H9 (cell line): ENCODE measurements around the gene MTARC1. TPM values are rescaled to one million over a fixed set of nuclear protein-coding genes. Genes with fewer than 3 reads are reported as not detected.
A peak's percentile ranks its signal among the peaks of the same experiment; 100 is the strongest.

Experiments used
- DNase-seq: peaks from one replicate; pipeline ENCODE4 v3.0.0-alpha.2; 2017
- H2AFZ ChIP-seq: one replicate; pipeline ENCODE4 v1.6.1; 2013; ENCODE audit warnings: mild to moderate bottlenecking, low read length, control low read depth, moderate library complexity
- H2AK5ac ChIP-seq: 2 replicates; pipeline ENCODE4 v1.6.1; 2013; ENCODE audit warnings: low read length, control low read depth, mixed read lengths; ENCODE audit not compliant: insufficient read length
- H2BK120ac ChIP-seq: one replicate; pipeline ENCODE4 v1.6.1; 2013; ENCODE audit warnings: low read depth, mild to moderate bottlenecking, low read length, control low read depth, inconsistent platforms; ENCODE audit not compliant: poor library complexity, severe bottlenecking
- H2BK12ac ChIP-seq: 2 replicates; pipeline ENCODE4 v1.6.1; 2013; ENCODE audit warnings: low read length, control low read depth, mixed read lengths, low read depth; ENCODE audit not compliant: insufficient read length
- H2BK15ac ChIP-seq: 2 replicates; pipeline ENCODE4 v1.6.1; 2013; ENCODE audit warnings: low read depth, low read length, control low read depth
- H2BK20ac ChIP-seq: one replicate; pipeline ENCODE4 v1.6.1; 2013; ENCODE audit warnings: low read depth, mild to moderate bottlenecking, low read length, control low read depth, inconsistent platforms; ENCODE audit not compliant: poor library complexity, severe bottlenecking
- H2BK5ac ChIP-seq: 2 replicates; pipeline ENCODE4 v1.6.1; 2013; ENCODE audit warnings: low read length, control low read depth, mixed read lengths; ENCODE audit not compliant: insufficient read length
- H3K14ac ChIP-seq: 2 replicates; pipeline ENCODE4 v1.6.1; 2013; ENCODE audit warnings: low read length, control low read depth; ENCODE audit not compliant: insufficient read depth
- H3K18ac ChIP-seq: 2 replicates; pipeline ENCODE4 v1.6.1; 2013; ENCODE audit warnings: low read depth, mild to moderate bottlenecking, mixed read lengths, low read length, control low read depth; ENCODE audit not compliant: insufficient read length
- H3K23ac ChIP-seq: 2 replicates; pipeline ENCODE4 v1.6.1; 2013; ENCODE audit warnings: low read length, control low read depth, mixed read lengths, low read depth; ENCODE audit not compliant: insufficient read length
- H3K23me2 ChIP-seq: 2 replicates; pipeline ENCODE4 v1.6.1; 2013; ENCODE audit warnings: low read depth, mild to moderate bottlenecking, mixed read lengths, low read length, control low read depth; ENCODE audit not compliant: insufficient read length, poor library complexity, severe bottlenecking
- H3K27ac ChIP-seq: 2 replicates; pipeline ENCODE4 v1.5.1; 2013; ENCODE audit warnings: low read length, control low read depth, mixed read lengths, low read depth; ENCODE audit not compliant: insufficient read length
- H3K27me3 ChIP-seq: 2 replicates; pipeline ENCODE4 v1.6.1; 2013; ENCODE audit warnings: low read length, control low read depth, inconsistent platforms; ENCODE audit not compliant: insufficient read depth
- H3K4ac ChIP-seq: 2 replicates; pipeline ENCODE4 v1.6.1; 2013; ENCODE audit warnings: low read depth, mild to moderate bottlenecking, control low read depth, inconsistent platforms, low read length, moderate library complexity
- H3K4me1 ChIP-seq: 2 replicates; pipeline ENCODE4 v1.6.1; 2013; ENCODE audit warnings: low read length, control low read depth, inconsistent platforms; ENCODE audit not compliant: insufficient read depth
- H3K4me2 ChIP-seq: 2 replicates; pipeline ENCODE4 v1.6.1; 2013; ENCODE audit warnings: low read length, control low read depth, mixed read lengths; ENCODE audit not compliant: insufficient read length, insufficient read depth
- H3K56ac ChIP-seq: 2 replicates; pipeline ENCODE4 v1.6.1; 2013; ENCODE audit warnings: low read depth, mild to moderate bottlenecking, mixed read lengths, low read length, control low read depth; ENCODE audit not compliant: insufficient read length
- H3K79me1 ChIP-seq: 2 replicates; pipeline ENCODE4 v1.6.1; 2013; ENCODE audit warnings: low read depth, mild to moderate bottlenecking, moderate library complexity, low read length, control low read depth, inconsistent platforms; ENCODE audit not compliant: insufficient read depth, poor library complexity, severe bottlenecking
- H3K79me2 ChIP-seq: 2 replicates; pipeline ENCODE4 v1.6.1; 2013; ENCODE audit warnings: low read length, control low read depth, inconsistent platforms; ENCODE audit not compliant: insufficient read depth
- H3K9ac ChIP-seq: 2 replicates; pipeline ENCODE4 v1.6.1; 2013; ENCODE audit warnings: low read length, control low read depth, mixed read lengths; ENCODE audit not compliant: insufficient read length; ENCODE audit errors: extremely low read depth
- H3K9me3 ChIP-seq: one replicate; pipeline ENCODE4 v1.6.1; 2013; ENCODE audit warnings: low read depth, low read length, inconsistent platforms; ENCODE audit not compliant: control insufficient read depth
- H3T11ph ChIP-seq: one replicate; pipeline ENCODE4 v1.6.1; 2013; ENCODE audit warnings: mild to moderate bottlenecking, low read length, control low read depth, inconsistent platforms
- H4K20me1 ChIP-seq: one replicate; pipeline ENCODE4 v1.6.1; 2013; ENCODE audit not compliant: control insufficient read depth, insufficient read length, insufficient read depth
- H4K5ac ChIP-seq: 2 replicates; pipeline ENCODE4 v1.6.1; 2013; ENCODE audit warnings: low read depth, mild to moderate bottlenecking, mixed read lengths, low read length, control low read depth; ENCODE audit not compliant: insufficient read length
- H4K8ac ChIP-seq: replicated peaks from 2 replicates; pipeline ENCODE4 v1.6.1; 2013; ENCODE audit warnings: low read length, control low read depth, mixed read lengths, low read depth; ENCODE audit not compliant: insufficient read length
- H4K91ac ChIP-seq: 2 replicates; pipeline ENCODE4 v1.6.1; 2013; ENCODE audit warnings: low read depth, mild to moderate bottlenecking, moderate library complexity, mixed read lengths, low read length, control low read depth; ENCODE audit not compliant: insufficient read length
- H3K27ac Mint-ChIP-seq, 3 experiments: 2 replicates in 2 of 3; 3 replicates in 1 of 3; pipeline ENCODE4 v1.8.0; 2020 to 2021; ENCODE audit warnings: mixed read lengths in 3 of 3, mild to moderate bottlenecking in 1 of 3, moderate library complexity in 1 of 3
- H3K27me3 Mint-ChIP-seq: 2 replicates; pipeline ENCODE4 v1.8.0; 2021; ENCODE audit warnings: low read depth, mild to moderate bottlenecking, moderate library complexity, mixed read lengths
- H3K36me3 Mint-ChIP-seq, 3 experiments: 2 replicates in 2 of 3; 3 replicates in 1 of 3; pipeline ENCODE4 v1.8.0; 2020 to 2021; ENCODE audit warnings: low read depth in 3 of 3, mixed read lengths in 3 of 3; ENCODE audit not compliant: insufficient read depth in 1 of 3
- H3K4me1 Mint-ChIP-seq, 2 experiments: 2 replicates each; pipeline ENCODE4 v1.8.0; 2020; ENCODE audit warnings: mixed read lengths in 2 of 2
- H3K4me3 Mint-ChIP-seq, 2 experiments: 2 replicates in 1 of 2; 3 replicates in 1 of 2; pipeline ENCODE4 v1.8.0; 2020 to 2021; ENCODE audit warnings: mild to moderate bottlenecking in 2 of 2, mixed read lengths in 2 of 2, moderate library complexity in 1 of 2
- H3K9me3 Mint-ChIP-seq, 2 experiments: 2 replicates in 1 of 2; 3 replicates in 1 of 2; pipeline ENCODE4 v1.8.0; 2020; ENCODE audit warnings: mild to moderate bottlenecking in 2 of 2, mixed read lengths in 2 of 2, moderate library complexity in 1 of 2
- WGBS: extraction: QIAGEN DNeasy Blood & Tissue Kit; methylation state at CpG from one replicate; pipeline ENCODE4 v1.1.7; 2013; ENCODE audit warnings: missing lambda C conversion rate, low lambda C conversion rate, mixed read lengths; ENCODE audit not compliant: insufficient read length; ENCODE audit errors: extremely low coverage; 5-methylcytosine and 5-hydroxymethylcytosine counted together
- total RNA-seq: library from RNA; stranded (reverse); gene quantifications from 2 replicates; pipeline ENCODE4 v1.2.1, GENCODE V29; 2021
- TF ChIP-seq, protein P1 (sequence below): fragments of 200-600 bp; sonication (generic); conservative IDR thresholded peaks from 3 replicates; pipeline ENCODE4 v1.8.0; 2021; ENCODE audit warnings: antibody characterized with exemption, mild to moderate bottlenecking

Gene MTARC1
- total RNA-seq, 1 experiment from 2014 or later = 33.7 TPM

DNA sequence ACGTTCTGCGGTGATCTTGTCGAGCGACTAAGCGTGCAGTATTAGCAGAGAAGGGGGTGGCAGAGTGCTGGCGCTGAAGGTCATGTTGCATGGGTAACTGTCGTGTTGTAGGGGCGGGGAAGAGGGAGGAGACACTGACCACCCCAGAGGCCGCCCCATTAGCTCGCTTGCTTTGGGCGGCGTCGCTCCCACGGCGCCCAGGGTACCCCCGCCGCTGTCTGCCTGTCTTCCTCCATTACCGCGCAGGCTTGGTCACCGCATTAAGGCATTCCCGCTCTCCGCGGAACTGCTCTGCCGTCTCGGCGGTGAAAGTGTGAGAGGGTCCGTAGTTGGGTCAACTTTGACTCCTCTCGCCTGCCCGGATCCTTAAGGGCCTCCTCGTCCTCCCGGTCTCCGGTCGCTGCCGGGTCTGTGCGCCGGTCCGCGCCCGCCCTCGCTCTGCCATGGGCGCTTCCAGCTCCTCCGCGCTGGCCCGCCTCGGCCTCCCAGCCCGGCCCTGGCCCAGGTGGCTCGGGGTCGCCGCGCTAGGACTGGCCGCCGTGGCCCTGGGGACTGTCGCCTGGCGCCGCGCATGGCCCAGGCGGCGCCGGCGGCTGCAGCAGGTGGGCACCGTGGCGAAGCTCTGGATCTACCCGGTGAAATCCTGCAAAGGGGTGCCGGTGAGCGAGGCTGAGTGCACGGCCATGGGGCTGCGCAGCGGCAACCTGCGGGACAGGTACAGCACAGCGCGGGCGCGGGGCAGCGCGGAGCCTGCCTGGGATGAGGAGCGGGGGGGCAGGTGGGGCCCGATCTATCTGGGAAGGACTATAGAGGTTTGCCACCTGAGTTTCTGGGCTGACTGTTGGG lies 38.4 kb upstream of the MTARC1 start, which contains the start of gene MTARC2:
Gene MTARC2, plus strand, starts transcription at position 234 of the 846 bp plus-strand sequence. Its CDS starts 210 bp downstream, at position 444.
- no CpG with 5 or more reads among the region's 77 CpGs for WGBS
- Histone ChIP-seq H3K23ac (no peak within 1 kb of the TSS), H4K5ac (no peak within 1 kb of the TSS), H2BK12ac (no peak within 1 kb of the TSS), H4K8ac (no peak within 1 kb of the TSS), H2BK15ac (no peak within 1 kb of the TSS; the same call in 1 of the 2 replicates), H3T11ph (no peak within 1 kb of the TSS), H3K18ac (peak within 1 kb of the TSS; percentile 81), H3K56ac (no peak within 1 kb of the TSS), H4K91ac (no peak within 1 kb of the TSS), H3K9ac (peak within 1 kb of the TSS; percentile 67), H3K4me2 (peak within 1 kb of the TSS; percentile 88), H3K27me3 (peaks cover 8% of the 10 kb centered on the region), H3K79me1 (no peaks in the 10 kb centered on the region), H3K4me1 (no peaks in the 10 kb centered on the region; the same call in 1 of the 2 replicates), H2AFZ (peak within 1 kb of the TSS; percentile 45), H3K27ac (no peak within 1 kb of the TSS), H3K4ac (no peak within 1 kb of the TSS), H2BK20ac (no peak within 1 kb of the TSS), H3K79me2 (no peaks in the 10 kb centered on the region), H2AK5ac (no peak within 1 kb of the TSS), H2BK120ac (no peak within 1 kb of the TSS), H3K14ac (peak within 1 kb of the TSS; percentile 97), H3K23me2 (peaks cover 15% of the 10 kb centered on the region), H3K9me3 (no peaks in the 10 kb centered on the region), H4K20me1 (no peaks in the 10 kb centered on the region), H2BK5ac (no peak within 1 kb of the TSS)
- peak; percentile 91 for DNase-seq
- H3K4me1 Mint-ChIP-seq = peaks cover 39 to 44% of the 10 kb centered on the region in 2 experiments
- H3K4me3 Mint-ChIP-seq = peak within 1 kb of the TSS; percentile 76 to 89
- peaks cover 0 to 4% (median 2%) of the 10 kb centered on the region in 3 experiments; a peak in 4 of 7 replicates for H3K36me3 Mint-ChIP-seq
- TF ChIP-seq, protein P1, sequence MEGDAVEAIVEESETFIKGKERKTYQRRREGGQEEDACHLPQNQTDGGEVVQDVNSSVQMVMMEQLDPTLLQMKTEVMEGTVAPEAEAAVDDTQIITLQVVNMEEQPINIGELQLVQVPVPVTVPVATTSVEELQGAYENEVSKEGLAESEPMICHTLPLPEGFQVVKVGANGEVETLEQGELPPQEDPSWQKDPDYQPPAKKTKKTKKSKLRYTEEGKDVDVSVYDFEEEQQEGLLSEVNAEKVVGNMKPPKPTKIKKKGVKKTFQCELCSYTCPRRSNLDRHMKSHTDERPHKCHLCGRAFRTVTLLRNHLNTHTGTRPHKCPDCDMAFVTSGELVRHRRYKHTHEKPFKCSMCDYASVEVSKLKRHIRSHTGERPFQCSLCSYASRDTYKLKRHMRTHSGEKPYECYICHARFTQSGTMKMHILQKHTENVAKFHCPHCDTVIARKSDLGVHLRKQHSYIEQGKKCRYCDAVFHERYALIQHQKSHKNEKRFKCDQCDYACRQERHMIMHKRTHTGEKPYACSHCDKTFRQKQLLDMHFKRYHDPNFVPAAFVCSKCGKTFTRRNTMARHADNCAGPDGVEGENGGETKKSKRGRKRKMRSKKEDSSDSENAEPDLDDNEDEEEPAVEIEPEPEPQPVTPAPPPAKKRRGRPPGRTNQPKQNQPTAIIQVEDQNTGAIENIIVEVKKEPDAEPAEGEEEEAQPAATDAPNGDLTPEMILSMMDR = no peak
- H3K27ac Mint-ChIP-seq = peak within 1 kb of the TSS in 2 of 3 experiments; percentile 70 to 86; a peak in 4 of 7 replicates
- peaks cover 67% of the 10 kb centered on the region for H3K27me3 Mint-ChIP-seq
- no peaks in the 10 kb centered on the region for H3K9me3 Mint-ChIP-seq
